ENCODE data around the gene CEMIP. TPM values are rescaled to one million over a fixed set of nuclear protein-coding genes. Genes with fewer than 3 reads are reported as not detected.

The CEMIP gene
- total and polyA plus RNA-seq, 11 donors = 0.04 to 9.6 (median 0.19) TPM

- ATAC-seq = no peak
- intact Hi-C loops (cut with DNase I) = loop anchor here in 1 of 10 donors (5.0 kb wide), 1 partner anchor 349 kb away; no protein-coding TSS in a partner anchor
- WGBS, 4 donors = 88 to 99% (median 92%) methylated on average over 5 of the region's 5 CpGs
- H3K9me3 ChIP-seq = no peaks in the 10 kb centered on the region
- H3K36me3 ChIP-seq = no peaks in the 10 kb centered on the region
- TF ChIP-seq POLR2A (IDR thresholded peaks at IDR 0.05) (no peak), CTCF (IDR thresholded peaks at IDR 0.05) (no peak)
- no peak overlapping the region for H3K27ac ChIP-seq
- peaks cover 0 to 7% (median 0%) of the 10 kb centered on the region in 9 donors for H3K27me3 ChIP-seq
- no peaks in the 10 kb centered on the region for H3K4me1 ChIP-seq
- no peak overlapping the region for H3K4me3 ChIP-seq
- DNase-seq = no peak
Observed at GRCh38 chr15:80841541-80841940, 62.4 kb downstream of the CEMIP start.

- H3K27me3 ChIP-seq = peaks cover 0 to 5% (median 0%) of the 10 kb centered on the region in 9 donors
- H3K36me3 ChIP-seq = no peaks in the 10 kb centered on the region
- 77 to 88% (median 81%) methylated on average over 7 to 11 of the region's 11 CpGs for WGBS, 4 donors
- no peak for TF ChIP-seq CTCF (IDR thresholded peaks at IDR 0.05)
- TF ChIP-seq POLR2A (IDR thresholded peaks at IDR 0.05) = no peak
- H3K4me1 ChIP-seq = no peaks in the 10 kb centered on the region
- H3K27ac ChIP-seq = no peak overlapping the region
- H3K9me3 ChIP-seq = no peaks in the 10 kb centered on the region
- intact Hi-C loops (cut with DNase I) = loop anchor here in 1 of 10 donors (5.0 kb wide), 1 partner anchor 352 kb away; no protein-coding TSS in a partner anchor
- no peak for DNase-seq
- no peak overlapping the region for H3K4me3 ChIP-seq
- no peak for ATAC-seq
Observed at GRCh38 chr15:80844011-80844732, 65.0 kb downstream of the CEMIP start.

- WGBS, 4 donors = 64 to 70% (median 67%) methylated on average over 11 of the region's 11 CpGs
- Histone ChIP-seq H3K36me3 (no peaks in the 10 kb centered on the region), H3K27ac (no peak overlapping the region), H3K4me3 (no peak overlapping the region), H3K4me1 (no peaks in the 10 kb centered on the region), H3K27me3 (peaks cover 0 to 10% (median 0%) of the 10 kb centered on the region in 9 donors), H3K9me3 (no peaks in the 10 kb centered on the region)
- ATAC-seq (no peak), DNase-seq (no peak)
- intact Hi-C loops (cut with DNase I) = no loop called here
- TF ChIP-seq POLR2A (IDR thresholded peaks at IDR 0.05) (no peak), CTCF (IDR thresholded peaks at IDR 0.05) (no peak)
Observed at GRCh38 chr15:80846031-80846815, 67.1 kb downstream of the CEMIP start.

- H3K9me3 ChIP-seq = no peaks in the 10 kb centered on the region
- intact Hi-C loops (cut with DNase I) = no loop called here
- H3K4me1 ChIP-seq = peaks cover 0 to 6% (median 0%) of the 10 kb centered on the region in 12 donors
- no peak overlapping the region for H3K27ac ChIP-seq
- TF ChIP-seq POLR2A (IDR thresholded peaks at IDR 0.05) (no peak), CTCF (IDR thresholded peaks at IDR 0.05) (no peak)
- DNase-seq (peak in 1 of 5 donors; percentile 34), ATAC-seq (peak in 2 of 4 donors; percentile 48 to 76)
- no peak overlapping the region for H3K4me3 ChIP-seq
- H3K27me3 ChIP-seq = peaks cover 0 to 6% (median 0%) of the 10 kb centered on the region in 9 donors
- WGBS, 4 donors = 69 to 81% (median 72%) methylated on average over 8 of the region's 8 CpGs
- H3K36me3 ChIP-seq = no peaks in the 10 kb centered on the region
Observed at GRCh38 chr15:80849308-80849707, 70.1 kb downstream of the CEMIP start.
